ENCODE results near the gene RREB1. TPM values are rescaled to one million over a fixed set of nuclear protein-coding genes. Genes with fewer than 3 reads are reported as not detected.

The RREB1 gene
- polyA plus RNA-seq, 1 donor from 2014 or later = not detected

DNA sequence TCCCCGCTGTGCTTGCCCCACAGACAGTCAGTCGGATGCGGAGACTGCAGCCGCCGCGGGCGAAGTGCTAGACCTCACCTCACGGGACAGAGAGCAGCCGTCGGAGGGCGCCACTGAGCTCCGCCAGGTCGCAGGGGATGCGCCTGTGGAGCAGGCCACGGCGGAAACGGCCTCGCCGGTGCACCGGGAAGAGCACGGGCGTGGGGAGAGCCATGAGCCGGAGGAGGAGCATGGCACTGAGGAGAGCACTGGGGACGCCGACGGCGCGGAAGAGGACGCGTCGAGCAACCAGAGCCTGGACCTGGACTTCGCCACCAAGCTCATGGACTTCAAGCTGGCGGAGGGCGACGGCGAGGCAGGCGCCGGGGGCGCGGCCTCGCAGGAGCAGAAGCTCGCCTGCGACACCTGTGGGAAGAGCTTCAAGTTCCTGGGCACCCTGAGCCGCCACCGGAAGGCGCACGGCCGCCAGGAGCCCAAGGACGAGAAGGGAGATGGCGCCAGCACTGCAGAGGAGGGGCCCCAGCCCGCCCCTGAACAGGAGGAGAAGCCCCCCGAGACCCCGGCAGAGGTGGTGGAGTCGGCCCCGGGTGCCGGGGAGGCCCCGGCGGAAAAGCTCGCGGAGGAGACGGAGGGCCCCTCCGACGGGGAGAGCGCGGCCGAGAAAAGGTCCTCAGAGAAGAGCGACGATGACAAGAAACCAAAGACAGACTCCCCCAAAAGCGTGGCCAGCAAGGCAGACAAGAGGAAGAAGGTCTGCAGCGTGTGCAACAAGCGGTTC, 138.8 kb downstream of the RREB1 start:
- H4K20me1 ChIP-seq (ENCODE audit: insufficient read depth) = no peaks in the 10 kb centered on the region
- H3K36me3 ChIP-seq (ENCODE audit: insufficient read depth, low read length) = no peaks in the 10 kb centered on the region
- no peak overlapping the region for H3K27ac ChIP-seq (ENCODE audit: low read length)
- no peaks in the 10 kb centered on the region for H3K27me3 ChIP-seq (ENCODE audit: insufficient read depth, low read depth, low read length)
- H3K9me3 ChIP-seq (ENCODE audit: low read length) = no peaks in the 10 kb centered on the region
- no peak overlapping the region for H3K4me3 ChIP-seq (ENCODE audit: low read length)
- no peaks in the 10 kb centered on the region for H3K79me2 ChIP-seq (replicated peaks; ENCODE audit: insufficient read depth, low read length)
- H3K4me2 ChIP-seq (ENCODE audit: low read length) = no peak overlapping the region
- no peak for TF ChIP-seq EZH2 (IDR thresholded peaks at IDR 0.05; ENCODE audit: borderline replicate concordance, insufficient read depth, low read length, poor library complexity, severe bottlenecking)
- TF ChIP-seq TAF1 (IDR thresholded peaks at IDR 0.05; ENCODE audit: low read depth) = no peak
- no peak for TF ChIP-seq POLR2AphosphoS5 (IDR thresholded peaks at IDR 0.05)
- no peak for TF ChIP-seq SMC3 (conservative IDR thresholded peaks at IDR 0.05; ENCODE audit: poor library complexity)
- no peak for TF ChIP-seq MXI1 (conservative IDR thresholded peaks at IDR 0.05; ENCODE audit: poor library complexity, severe bottlenecking)
- no peaks in the 10 kb centered on the region for H3K9me2 ChIP-seq (ENCODE audit: insufficient read depth, low read length)
- no peak overlapping the region for H2AFZ ChIP-seq (ENCODE audit: low read depth, low read length)
- no peaks in the 10 kb centered on the region for H3F3A ChIP-seq (ENCODE audit: insufficient read depth, low read length, poor library complexity, severe bottlenecking)
- no peak overlapping the region for H3K9ac ChIP-seq (ENCODE audit: low read length)

DNA sequence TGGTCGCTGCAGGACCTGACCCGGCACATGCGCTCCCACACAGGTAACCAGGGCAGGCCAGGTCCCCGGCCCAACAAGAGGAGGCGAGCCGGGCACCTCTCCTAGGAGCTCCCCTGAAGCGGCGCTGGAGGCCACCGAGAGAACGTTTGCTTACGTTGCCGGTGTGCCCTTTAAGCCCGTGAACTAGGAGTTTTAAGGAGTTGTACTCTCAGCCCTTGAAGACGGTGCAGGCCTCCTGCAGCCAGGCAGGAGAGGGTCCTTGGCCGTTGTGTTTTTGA, 139.4 kb downstream of the RREB1 start:
- no peaks in the 10 kb centered on the region for H3K9me2 ChIP-seq (ENCODE audit: insufficient read depth, low read length)
- H3K79me2 ChIP-seq (replicated peaks; ENCODE audit: insufficient read depth, low read length) = no peaks in the 10 kb centered on the region
- H3K27me3 ChIP-seq (ENCODE audit: insufficient read depth, low read depth, low read length) = no peaks in the 10 kb centered on the region
- no peak overlapping the region for H3K4me3 ChIP-seq (ENCODE audit: low read length)
- H3K36me3 ChIP-seq (ENCODE audit: insufficient read depth, low read length) = no peaks in the 10 kb centered on the region
- H3K27ac ChIP-seq (ENCODE audit: low read length) = no peak overlapping the region
- H3K4me2 ChIP-seq (ENCODE audit: low read length) = no peak overlapping the region
- H3K9me3 ChIP-seq (ENCODE audit: low read length) = no peaks in the 10 kb centered on the region
- no peak for TF ChIP-seq RAD21 (conservative IDR thresholded peaks at IDR 0.05)
- no peak for TF ChIP-seq MXI1 (conservative IDR thresholded peaks at IDR 0.05; ENCODE audit: poor library complexity, severe bottlenecking)
- TF ChIP-seq SMC3 (conservative IDR thresholded peaks at IDR 0.05; ENCODE audit: poor library complexity) = no peak
- no peak for TF ChIP-seq EP300 (conservative IDR thresholded peaks at IDR 0.05; ENCODE audit: poor library complexity, severe bottlenecking)
- TF ChIP-seq, protein P1, sequence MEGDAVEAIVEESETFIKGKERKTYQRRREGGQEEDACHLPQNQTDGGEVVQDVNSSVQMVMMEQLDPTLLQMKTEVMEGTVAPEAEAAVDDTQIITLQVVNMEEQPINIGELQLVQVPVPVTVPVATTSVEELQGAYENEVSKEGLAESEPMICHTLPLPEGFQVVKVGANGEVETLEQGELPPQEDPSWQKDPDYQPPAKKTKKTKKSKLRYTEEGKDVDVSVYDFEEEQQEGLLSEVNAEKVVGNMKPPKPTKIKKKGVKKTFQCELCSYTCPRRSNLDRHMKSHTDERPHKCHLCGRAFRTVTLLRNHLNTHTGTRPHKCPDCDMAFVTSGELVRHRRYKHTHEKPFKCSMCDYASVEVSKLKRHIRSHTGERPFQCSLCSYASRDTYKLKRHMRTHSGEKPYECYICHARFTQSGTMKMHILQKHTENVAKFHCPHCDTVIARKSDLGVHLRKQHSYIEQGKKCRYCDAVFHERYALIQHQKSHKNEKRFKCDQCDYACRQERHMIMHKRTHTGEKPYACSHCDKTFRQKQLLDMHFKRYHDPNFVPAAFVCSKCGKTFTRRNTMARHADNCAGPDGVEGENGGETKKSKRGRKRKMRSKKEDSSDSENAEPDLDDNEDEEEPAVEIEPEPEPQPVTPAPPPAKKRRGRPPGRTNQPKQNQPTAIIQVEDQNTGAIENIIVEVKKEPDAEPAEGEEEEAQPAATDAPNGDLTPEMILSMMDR (IDR thresholded peaks at IDR 0.05; ENCODE audit: poor library complexity, severe bottlenecking) = no peak
- H3K9ac ChIP-seq (ENCODE audit: low read length) = no peak overlapping the region
- no peak overlapping the region for H2AFZ ChIP-seq (ENCODE audit: low read depth, low read length)
- H4K20me1 ChIP-seq (ENCODE audit: insufficient read depth) = no peaks in the 10 kb centered on the region
- no peaks in the 10 kb centered on the region for H3F3A ChIP-seq (ENCODE audit: insufficient read depth, low read length, poor library complexity, severe bottlenecking)

- Histone ChIP-seq H3F3A (ENCODE audit: insufficient read depth, low read length, poor library complexity, severe bottlenecking) (no peaks in the 10 kb centered on the region), H3K27ac (ENCODE audit: low read length) (no peak overlapping the region), H3K27me3 (ENCODE audit: insufficient read depth, low read depth, low read length) (no peaks in the 10 kb centered on the region), H3K79me2 (replicated peaks; ENCODE audit: insufficient read depth, low read length) (no peaks in the 10 kb centered on the region), H3K4me3 (ENCODE audit: low read length) (no peak overlapping the region), H3K9me3 (ENCODE audit: low read length) (no peaks in the 10 kb centered on the region), H4K20me1 (ENCODE audit: insufficient read depth) (no peaks in the 10 kb centered on the region), H3K4me2 (ENCODE audit: low read length) (no peak overlapping the region), H3K9ac (ENCODE audit: low read length) (no peak overlapping the region), H2AFZ (ENCODE audit: low read depth, low read length) (no peak overlapping the region), H3K9me2 (ENCODE audit: insufficient read depth, low read length) (no peaks in the 10 kb centered on the region), H3K36me3 (ENCODE audit: insufficient read depth, low read length) (no peaks in the 10 kb centered on the region)
- no peak for TF ChIP-seq TAF1 (IDR thresholded peaks at IDR 0.05; ENCODE audit: low read depth)
- no peak for TF ChIP-seq RAD21 (conservative IDR thresholded peaks at IDR 0.05)
- no peak for TF ChIP-seq EP300 (conservative IDR thresholded peaks at IDR 0.05; ENCODE audit: poor library complexity, severe bottlenecking)
These were observed 140.1 kb downstream of the RREB1 start for GRCh38 chr6:7247828-7248227.
